PC-3 (cell line): ENCODE data around the gene PIAS3. TPM values are rescaled to one million over a fixed set of nuclear protein-coding genes. Genes with fewer than 3 reads are reported as not detected.

Experiments used
- ATAC-seq: fragments of 200-7000 bp; cut with Tn5 transposase; 2 replicates; pipeline ENCODE4 v1.9.1; 2020; ENCODE audit warnings: mild to moderate bottlenecking, moderate library complexity
- BruUV-seq: library from RNA; stranded (reverse); fragments of 400-500 nt; replicated peaks from 2 replicates; lab custom pipeline; 2021; lab: Mats Ljungman, UMichigan
- CTCF ChIA-PET: fragments of 300-600 bp; sonication (Branson Sonifier 250); formaldehyde crosslinking; loops from one replicate; lab custom pipeline; 2022; ENCODE audit warnings: antibody characterized with exemption; lab: Charles Lee
- POLR2A ChIA-PET: fragments of 300-600 bp; sonication (Branson Sonifier 250); formaldehyde crosslinking; loops from one replicate; lab custom pipeline; 2022; ENCODE audit warnings: antibody characterized with exemption; ENCODE audit not compliant: unreplicated experiment; lab: Charles Lee
- DNase-seq: peaks from one replicate; pipeline ENCODE4 v3.0.0-alpha.2; 2015
- H2AFZ ChIP-seq: fragments of 300-600 bp; sonication (generic); 2 replicates; pipeline ENCODE4 v1.6.0; 2016; ENCODE audit warnings: antibody characterized with exemption, low read length
- H3F3A ChIP-seq: fragments of 300-600 bp; sonication (generic); one replicate; pipeline ENCODE4 v1.6.0; 2017; ENCODE audit warnings: antibody characterized with exemption, low read length, control low read depth, mild to moderate bottlenecking; ENCODE audit not compliant: unreplicated experiment
- H3K27ac ChIP-seq: fragments of 300-600 bp; sonication (generic); 2 replicates; pipeline ENCODE4 v1.5.1; 2016; ENCODE audit warnings: mild to moderate bottlenecking, low read length
- H3K27me3 ChIP-seq: fragments of 300-600 bp; sonication (generic); 2 replicates; pipeline ENCODE4 v1.6.1; 2016; ENCODE audit warnings: low read length, mixed read lengths
- H3K36me3 ChIP-seq: fragments of 300-600 bp; sonication (generic); 2 replicates; pipeline ENCODE4 v1.6.1; 2016; ENCODE audit warnings: low read depth, mixed run types, low read length, mixed read lengths
- H3K4me1 ChIP-seq: fragments of 300-600 bp; sonication (generic); 2 replicates; pipeline ENCODE4 v1.5.1; 2016; ENCODE audit warnings: low read length; ENCODE audit not compliant: insufficient read depth
- H3K4me2 ChIP-seq: fragments of 300-600 bp; sonication (generic); 2 replicates; pipeline ENCODE4 v1.6.0; 2016; ENCODE audit warnings: low read length
- H3K4me3 ChIP-seq: fragments of 300-600 bp; sonication (generic); 2 replicates; pipeline ENCODE4 v1.5.1; 2016; ENCODE audit warnings: mild to moderate bottlenecking, low read length, mixed read lengths
- H3K79me2 ChIP-seq: fragments of 300-600 bp; sonication (generic); 2 replicates; pipeline ENCODE4 v1.6.1; 2017; ENCODE audit warnings: low read length, mixed read lengths
- H3K9ac ChIP-seq: fragments of 300-600 bp; sonication (generic); 2 replicates; pipeline ENCODE4 v1.6.0; 2016; ENCODE audit warnings: mild to moderate bottlenecking, low read length
- H3K9me2 ChIP-seq: fragments of 300-600 bp; sonication (generic); replicated peaks from 2 replicates; pipeline ENCODE4 v1.6.1; 2016; ENCODE audit warnings: mixed run types, low read length, mixed read lengths
- H3K9me3 ChIP-seq: fragments of 300-600 bp; sonication (generic); 2 replicates; pipeline ENCODE4 v1.6.1; 2016; ENCODE audit warnings: low read length, mixed read lengths
- H4K20me1 ChIP-seq: fragments of 300-600 bp; sonication (generic); 2 replicates; pipeline ENCODE4 v1.6.1; 2016; ENCODE audit warnings: low read length, mixed read lengths
- EZH2 ChIP-seq: fragments of 300-600 bp; sonication (generic); IDR thresholded peaks from one replicate; pipeline ENCODE4 v1.6.1; 2017; ENCODE audit warnings: antibody characterized with exemption, mild to moderate bottlenecking, low read length; ENCODE audit not compliant: unreplicated experiment
- EZH2phosphoT487 ChIP-seq: fragments of 300-600 bp; sonication (generic); IDR thresholded peaks from 2 replicates; pipeline ENCODE4 v1.6.1; 2018; ENCODE audit warnings: mild to moderate bottlenecking, antibody characterized with exemption, low read length, borderline replicate concordance
- intact Hi-C: fragments of 100-400 bp; cut with micrococcal nuclease; formaldehyde crosslinking; loops from 2 replicates; pipeline ENCODE4 v1.9.0; 2023
- total RNA-seq: library from RNA; depleted of rRNA; stranded (reverse); fragments of >200 nt; gene quantifications from 2 replicates; pipeline ENCODE4 v1.2.3, GENCODE V29; 2014
- TF ChIP-seq, protein P1 (sequence below): fragments of 300-600 bp; sonication (generic); conservative IDR thresholded peaks from 2 replicates; pipeline ENCODE4 v1.5.1; 2017; ENCODE audit warnings: antibody characterized with exemption, low read depth, mild to moderate bottlenecking, low read length

The PIAS3 gene
- total RNA-seq, 1 experiment from 2014 or later = 25.2 TPM

DNA sequence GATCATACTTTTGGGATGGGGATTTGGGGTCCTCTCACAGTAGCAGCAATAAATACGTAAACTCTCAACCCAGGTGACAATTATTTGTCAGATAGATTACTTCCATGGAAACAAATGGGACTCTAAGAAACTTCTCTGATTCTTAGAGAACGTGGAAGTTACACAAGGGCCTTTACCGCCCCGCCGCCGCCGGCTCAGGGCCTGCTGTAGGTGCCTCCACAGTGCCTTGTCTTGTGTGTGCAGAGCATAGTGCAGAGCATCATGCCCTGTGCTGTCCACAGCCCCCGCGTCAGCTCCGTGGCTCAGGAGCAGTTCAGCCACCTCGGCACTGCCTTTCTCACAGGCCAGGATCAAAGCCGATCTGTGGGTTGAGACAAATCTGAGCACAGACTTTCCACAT is 15.8 kb upstream of the PIAS3 start:
- ATAC-seq (no peak), DNase-seq (no peak)
- Histone ChIP-seq H2AFZ (no peak overlapping the region), H3K27me3 (no peaks in the 10 kb centered on the region), H3K9me2 (no peaks in the 10 kb centered on the region), H4K20me1 (no peaks in the 10 kb centered on the region), H3K27ac (no peak overlapping the region), H3K4me3 (no peak overlapping the region), H3K36me3 (no peaks in the 10 kb centered on the region), H3K9ac (no peak overlapping the region), H3F3A (no peaks in the 10 kb centered on the region), H3K9me3 (no peaks in the 10 kb centered on the region), H3K4me2 (no peak overlapping the region), H3K4me1 (peaks cover 11% of the 10 kb centered on the region; the same call in 1 of the 2 replicates), H3K79me2 (no peaks in the 10 kb centered on the region)
- ChIA-PET POLR2A (no interaction called here), CTCF (no interaction called here)
- TF ChIP-seq, protein P1, sequence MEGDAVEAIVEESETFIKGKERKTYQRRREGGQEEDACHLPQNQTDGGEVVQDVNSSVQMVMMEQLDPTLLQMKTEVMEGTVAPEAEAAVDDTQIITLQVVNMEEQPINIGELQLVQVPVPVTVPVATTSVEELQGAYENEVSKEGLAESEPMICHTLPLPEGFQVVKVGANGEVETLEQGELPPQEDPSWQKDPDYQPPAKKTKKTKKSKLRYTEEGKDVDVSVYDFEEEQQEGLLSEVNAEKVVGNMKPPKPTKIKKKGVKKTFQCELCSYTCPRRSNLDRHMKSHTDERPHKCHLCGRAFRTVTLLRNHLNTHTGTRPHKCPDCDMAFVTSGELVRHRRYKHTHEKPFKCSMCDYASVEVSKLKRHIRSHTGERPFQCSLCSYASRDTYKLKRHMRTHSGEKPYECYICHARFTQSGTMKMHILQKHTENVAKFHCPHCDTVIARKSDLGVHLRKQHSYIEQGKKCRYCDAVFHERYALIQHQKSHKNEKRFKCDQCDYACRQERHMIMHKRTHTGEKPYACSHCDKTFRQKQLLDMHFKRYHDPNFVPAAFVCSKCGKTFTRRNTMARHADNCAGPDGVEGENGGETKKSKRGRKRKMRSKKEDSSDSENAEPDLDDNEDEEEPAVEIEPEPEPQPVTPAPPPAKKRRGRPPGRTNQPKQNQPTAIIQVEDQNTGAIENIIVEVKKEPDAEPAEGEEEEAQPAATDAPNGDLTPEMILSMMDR = no peak
- TF ChIP-seq EZH2 = no peak
- TF ChIP-seq EZH2phosphoT487 = no peak
- BruUV-seq = no TSS peak
- intact Hi-C loops = no loop called here

DNA sequence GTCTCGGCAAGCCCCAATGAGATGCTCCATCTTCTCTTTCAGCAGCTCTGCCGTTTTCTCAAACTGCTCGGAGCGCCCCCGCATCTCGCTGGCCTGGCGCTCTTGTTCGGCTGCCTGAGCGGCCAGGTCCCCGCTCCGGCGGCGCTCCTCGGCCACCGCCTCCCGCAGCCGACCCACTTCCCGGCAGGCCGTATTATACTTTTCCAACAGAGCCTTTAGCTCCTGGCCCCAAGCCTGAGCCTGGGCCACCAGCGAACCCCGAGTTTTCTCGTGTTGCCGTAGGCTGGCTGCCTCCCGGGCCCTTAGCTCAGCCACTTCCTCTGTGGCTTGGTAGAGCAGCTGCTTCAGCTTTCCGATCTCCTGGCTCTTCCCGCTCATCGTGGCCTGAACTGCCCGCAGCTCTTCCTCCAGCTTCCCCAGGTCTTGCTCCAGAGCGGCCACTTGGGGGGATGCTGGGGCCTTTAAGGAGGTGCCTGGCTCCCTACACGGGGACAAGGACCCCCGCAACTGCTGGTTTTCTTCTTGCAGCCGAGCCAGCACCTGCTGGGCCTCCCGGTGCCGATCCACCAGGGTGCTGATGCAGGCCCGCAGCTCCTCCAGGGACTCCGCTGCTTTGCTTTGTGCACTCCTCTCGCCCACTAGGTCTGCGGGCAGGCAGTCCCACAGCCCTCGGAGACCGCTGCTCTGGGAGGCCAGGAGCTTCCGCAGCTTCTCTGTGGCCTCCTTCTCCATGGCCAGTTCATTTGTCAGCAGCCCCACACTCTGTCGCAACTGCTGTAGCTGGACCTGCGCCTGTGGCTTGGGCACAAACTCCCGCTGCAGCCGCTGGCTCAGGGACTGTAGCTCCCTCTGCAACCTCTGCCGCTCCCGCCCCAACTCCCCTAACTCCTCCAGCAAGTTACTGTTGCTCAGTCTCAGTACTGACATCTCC is 13.4 kb upstream of the PIAS3 start:
- ChIA-PET CTCF (no interaction called here), POLR2A (no interaction called here)
- Histone ChIP-seq H3K9ac (no peak overlapping the region), H3K9me2 (no peaks in the 10 kb centered on the region), H3K79me2 (no peaks in the 10 kb centered on the region), H3K27me3 (no peaks in the 10 kb centered on the region), H2AFZ (no peak overlapping the region), H3K9me3 (no peaks in the 10 kb centered on the region), H3K4me2 (no peak overlapping the region), H3K27ac (no peak overlapping the region), H3K36me3 (no peaks in the 10 kb centered on the region), H3K4me1 (no peaks in the 10 kb centered on the region), H4K20me1 (no peaks in the 10 kb centered on the region), H3F3A (no peaks in the 10 kb centered on the region), H3K4me3 (no peak overlapping the region)
- intact Hi-C loops = no loop called here
- no peak for DNase-seq
- no peak; the same call in 1 of the 2 replicates for ATAC-seq
- BruUV-seq = no TSS peak
- TF ChIP-seq EZH2phosphoT487 (no peak), EZH2 (no peak)
- TF ChIP-seq, protein P1 = no peak

DNA sequence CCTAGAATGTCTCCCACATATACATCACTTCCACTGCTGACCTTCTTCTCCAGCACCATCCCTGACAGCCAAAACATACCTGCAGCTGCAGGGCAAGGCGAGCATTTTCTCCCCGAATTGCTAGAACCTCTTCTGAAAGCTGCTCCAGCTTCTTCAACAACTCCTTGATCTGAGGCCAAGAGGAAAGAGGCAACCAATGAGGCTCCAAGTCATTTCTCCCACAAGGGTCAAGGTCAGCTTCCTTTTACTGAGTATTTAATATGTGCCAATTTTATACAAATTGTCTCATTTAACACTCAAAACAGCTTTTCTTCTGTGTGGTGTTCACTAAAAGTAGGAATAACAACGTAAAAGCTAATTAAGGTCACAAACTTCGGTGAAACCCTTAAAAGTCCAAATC is 9.4 kb upstream of the PIAS3 start:
- Histone ChIP-seq H3K4me3 (no peak overlapping the region), H3K9me2 (no peaks in the 10 kb centered on the region), H3K27me3 (no peaks in the 10 kb centered on the region), H2AFZ (no peak overlapping the region), H3K4me2 (no peak overlapping the region), H3K27ac (no peak overlapping the region), H3K79me2 (no peaks in the 10 kb centered on the region), H4K20me1 (no peaks in the 10 kb centered on the region), H3K4me1 (no peaks in the 10 kb centered on the region), H3K36me3 (no peaks in the 10 kb centered on the region), H3F3A (no peaks in the 10 kb centered on the region), H3K9ac (no peak overlapping the region), H3K9me3 (no peaks in the 10 kb centered on the region)
- BruUV-seq = no TSS peak
- intact Hi-C loops = no loop called here
- ChIA-PET CTCF (interaction anchor here (0.6 kb wide), 1 partner anchor 12 kb away, joined by 4 read pairs; no protein-coding TSS in a partner anchor), POLR2A (no interaction called here)
- TF ChIP-seq EZH2phosphoT487 (no peak), EZH2 (no peak)
- TF ChIP-seq, protein P1 = no peak
- no peak for DNase-seq
- no peak for ATAC-seq
